Activated T-helper 1 cell treated with anti-CD3 and anti-CD28 coated beads, Interleukin-2, amount 50 U/mL, for 16 hours (primary cell): Measurements from ENCODE around the gene GPC6.

ENCODE experiments used
- DNase-seq, 2 donors: peaks; one replicate each; pipeline ENCODE4 v3.0.0-alpha.2; 2020; ENCODE audit warnings: low read depth in 1 of 2, low spot score in 1 of 2

Gene GPC6

GRCh38 chr13:94080527-94080926 lies 853.9 kb downstream of the GPC6 start:
- DNase-seq: no peak

- DNase-seq: no peak
These were observed 860.5 kb downstream of the GPC6 start for GRCh38 chr13:94087100-94087499.

- DNase-seq: no peak
These were observed 862.1 kb downstream of the GPC6 start for GRCh38 chr13:94088742-94089141.

- no peak for DNase-seq
These were observed 864.3 kb downstream of the GPC6 start for GRCh38 chr13:94090773-94091480.

- no peak for DNase-seq
These were observed 867.2 kb downstream of the GPC6 start for GRCh38 chr13:94093652-94094315.

- no peak for DNase-seq
These were observed 883.2 kb downstream of the GPC6 start for GRCh38 chr13:94109715-94110374.

GRCh38 chr13:94112227-94112626 lies 885.6 kb downstream of the GPC6 start:
- no peak for DNase-seq

- no peak for DNase-seq
These were observed 886.1 kb downstream of the GPC6 start for GRCh38 chr13:94112731-94113130.

GRCh38 chr13:94113245-94113644 lies 886.6 kb downstream of the GPC6 start:
- DNase-seq: no peak

GRCh38 chr13:94114166-94114565 lies 887.6 kb downstream of the GPC6 start:
- no peak for DNase-seq

GRCh38 chr13:94115054-94115453 lies 888.4 kb downstream of the GPC6 start:
- DNase-seq: no peak

GRCh38 chr13:94119360-94119936 lies 892.8 kb downstream of the GPC6 start:
- no peak for DNase-seq

- DNase-seq: no peak
These were observed 894.3 kb downstream of the GPC6 start for GRCh38 chr13:94120878-94121277.

GRCh38 chr13:94121686-94122085 lies 895.1 kb downstream of the GPC6 start:
- DNase-seq: no peak

- no peak for DNase-seq
These were observed 895.8 kb downstream of the GPC6 start for GRCh38 chr13:94122300-94122915.

GRCh38 chr13:94123557-94123956 lies 897.0 kb downstream of the GPC6 start:
- no peak for DNase-seq

GRCh38 chr13:94128430-94128829 lies 901.8 kb downstream of the GPC6 start:
- DNase-seq: no peak

GRCh38 chr13:94129490-94129894 lies 902.9 kb downstream of the GPC6 start:
- DNase-seq: no peak

GRCh38 chr13:94138831-94139230 lies 912.2 kb downstream of the GPC6 start:
- no peak for DNase-seq

- no peak for DNase-seq
These were observed 912.9 kb downstream of the GPC6 start for GRCh38 chr13:94139393-94139995.

- DNase-seq: no peak
These were observed 913.4 kb downstream of the GPC6 start for GRCh38 chr13:94140027-94140426.
